ENCODE results near the gene PML.
"Not testable (repeated sequence)": the region's sequence is repeated elsewhere in the genome, so short reads cannot be mapped to it uniquely, and the experiment has no call there.

PML gene

DNA sequence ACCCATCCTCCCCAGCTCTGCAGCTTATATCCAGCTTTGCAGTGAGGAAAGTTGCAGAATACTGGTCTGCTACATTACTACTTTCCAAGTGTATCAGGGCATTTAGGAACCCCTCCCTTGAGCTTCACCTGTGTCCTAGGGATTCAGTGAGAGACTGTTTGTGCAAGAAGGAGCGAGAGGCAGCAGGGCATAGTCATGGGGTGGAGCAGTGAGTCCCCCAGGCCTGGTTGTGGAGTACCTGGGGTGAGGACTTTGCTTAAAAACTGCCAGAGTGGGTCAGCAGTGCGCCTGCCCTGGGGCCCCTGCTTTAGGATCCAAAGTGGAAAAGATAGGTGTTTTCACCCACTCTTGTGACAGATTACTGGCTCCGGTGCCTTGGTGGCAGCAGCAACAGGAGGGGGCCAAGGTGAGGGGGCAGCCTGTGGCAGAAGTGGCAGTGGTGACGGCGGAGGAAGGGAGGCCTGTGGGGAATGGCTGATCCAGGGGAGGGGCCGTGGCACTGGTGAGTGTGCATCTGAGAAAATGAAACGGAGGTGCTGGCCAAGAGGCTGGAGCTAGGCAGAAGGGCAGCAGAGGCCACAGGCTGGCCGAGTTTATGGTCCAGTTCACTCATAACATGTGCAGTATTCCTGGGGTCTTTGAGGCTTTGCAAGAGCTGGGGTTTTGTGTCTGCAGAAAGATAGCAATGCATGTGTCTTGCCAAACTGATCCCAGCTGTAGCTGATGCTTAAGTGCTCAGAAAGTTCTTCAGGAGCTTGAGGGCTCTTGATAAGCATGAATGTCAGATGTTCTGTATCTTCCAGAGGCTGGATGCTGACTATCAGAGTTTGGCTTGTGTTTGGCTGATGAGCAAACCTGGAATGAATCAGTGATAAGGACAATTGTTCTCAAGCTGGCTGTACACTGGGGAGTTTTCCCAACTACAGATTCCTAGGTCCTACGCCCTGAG is 44.5 kb downstream of the PML start:
- no peak for DNase-seq (ENCODE audit: low spot score)

DNA sequence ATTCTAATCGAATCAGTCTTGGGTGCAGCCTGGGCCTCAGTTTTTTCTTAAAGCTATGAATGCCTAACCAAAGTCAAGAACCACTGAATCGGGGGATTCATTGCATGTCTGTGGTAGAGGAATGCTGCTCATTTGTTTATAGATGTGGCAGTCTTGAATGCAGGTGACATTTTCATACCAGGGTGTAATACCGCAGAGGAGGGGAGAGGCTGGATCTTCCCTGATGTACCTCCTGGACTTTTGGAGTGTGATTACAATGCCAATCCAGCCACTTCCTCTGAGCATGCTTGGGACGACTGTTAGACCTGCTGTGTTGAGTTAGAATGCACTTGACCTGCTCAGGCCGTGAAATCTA is 45.1 kb downstream of the PML start:
- DNase-seq (ENCODE audit: low spot score): no peak

GRCh38 chr15:74040109-74040850 is 45.8 kb downstream of the PML start:
- no peak for DNase-seq (ENCODE audit: low spot score)

DNA sequence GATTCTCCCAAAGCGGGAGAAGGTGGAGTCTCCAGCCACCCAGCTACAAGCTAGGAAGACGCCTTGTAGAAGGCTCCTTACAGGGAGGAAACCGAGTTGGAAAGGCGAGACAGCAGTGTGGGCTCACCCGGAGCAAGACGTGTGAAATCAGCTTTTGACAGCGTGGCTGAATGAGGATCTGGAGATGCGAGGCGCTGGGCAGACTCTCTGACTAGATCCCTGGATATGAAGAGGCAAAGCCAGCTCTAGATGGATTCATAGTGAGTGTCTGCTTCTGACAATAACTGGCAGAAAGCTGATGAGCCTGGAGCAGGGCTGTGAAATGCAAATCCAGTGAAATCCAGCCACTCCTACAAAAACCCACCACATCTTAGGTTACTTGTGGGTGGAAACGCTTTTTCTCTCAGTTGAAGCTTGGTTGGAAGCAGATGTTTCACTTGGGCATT is 46.8 kb downstream of the PML start:
- DNase-seq (ENCODE audit: low spot score): no peak

- no peak for DNase-seq (ENCODE audit: low spot score)
Measured at GRCh38 chr15:74041777-74042435, 47.4 kb downstream of the PML start.

DNA sequence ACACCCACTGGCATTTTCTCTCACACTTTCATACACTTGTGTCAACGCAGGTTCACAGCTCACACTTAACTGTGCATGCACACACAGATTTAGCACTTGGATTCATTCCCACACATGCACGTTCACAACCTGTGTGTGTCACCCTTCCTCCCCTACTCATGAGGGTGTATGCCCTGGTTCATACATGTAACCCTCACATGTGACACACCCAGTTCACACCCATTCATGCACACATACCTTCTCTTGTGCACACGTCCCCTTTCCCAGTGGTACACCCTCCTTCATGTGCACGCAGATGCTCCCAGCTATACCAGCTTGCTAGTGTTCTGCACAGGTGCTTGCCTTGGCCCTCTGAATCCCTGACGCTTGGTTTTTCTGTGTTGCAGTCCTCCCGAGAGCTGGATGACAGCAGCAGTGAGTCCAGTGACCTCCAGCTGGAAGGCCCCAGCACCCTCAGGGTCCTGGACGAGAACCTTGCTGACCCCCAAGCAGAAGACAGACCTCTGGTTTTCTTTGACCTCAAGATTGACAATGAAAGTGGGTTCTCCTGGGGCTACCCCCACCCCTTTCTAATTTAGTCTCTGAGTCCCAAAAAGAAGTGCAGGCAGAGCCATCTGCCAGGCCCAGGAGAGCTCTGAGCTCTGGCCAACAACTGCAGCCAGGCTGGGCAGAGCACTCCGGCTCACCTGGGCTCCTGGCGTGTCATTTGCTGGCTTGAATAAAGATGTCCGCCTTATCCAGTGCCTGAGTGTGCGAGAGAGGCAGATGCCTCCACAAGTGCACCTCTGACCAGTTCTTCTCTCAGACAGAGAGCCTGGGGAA is 48.3 kb downstream of the PML start:
- DNase-seq (ENCODE audit: low spot score): no peak

DNA sequence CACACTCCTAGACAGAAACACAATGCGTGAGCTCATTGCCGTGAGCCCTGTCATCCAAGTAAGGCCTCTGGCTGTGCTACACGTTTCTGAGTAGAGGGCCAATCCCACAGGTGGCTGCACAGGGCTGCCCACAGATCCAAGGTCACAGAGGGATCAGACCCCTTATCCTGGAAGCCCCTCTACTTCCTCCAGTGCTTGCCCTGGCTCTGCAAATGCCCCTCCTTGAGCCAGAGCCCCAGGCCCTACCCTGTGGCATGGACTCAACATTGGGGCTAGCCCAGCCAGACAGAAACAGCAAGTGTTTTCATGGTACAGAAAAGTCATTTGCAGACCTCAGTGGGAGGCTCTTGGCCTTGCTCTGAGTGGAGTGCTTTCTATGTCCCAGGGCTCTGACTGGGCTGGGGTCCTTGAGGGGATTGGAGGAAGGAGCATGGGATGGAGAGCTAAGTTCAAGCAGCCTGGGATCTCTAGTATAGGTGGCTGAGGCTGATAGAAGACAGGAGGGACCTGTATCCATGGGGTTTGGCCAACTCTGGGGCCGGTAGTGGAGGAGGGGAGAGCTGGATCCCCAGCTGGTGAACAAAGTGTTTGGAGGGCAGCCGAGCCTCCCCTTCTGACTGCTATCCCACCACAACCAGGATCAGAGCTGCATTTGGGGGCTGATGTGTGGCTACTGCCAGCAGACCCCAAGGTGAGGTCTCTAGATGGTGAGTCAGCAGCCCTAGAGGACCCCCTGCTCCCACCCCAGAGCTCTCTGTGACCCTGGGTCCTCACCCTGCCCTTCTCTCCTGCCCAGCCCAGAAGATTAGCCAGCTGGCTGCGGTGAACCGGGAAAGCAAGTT is 49.1 kb downstream of the PML start:
- no peak for DNase-seq (ENCODE audit: low spot score)

DNA sequence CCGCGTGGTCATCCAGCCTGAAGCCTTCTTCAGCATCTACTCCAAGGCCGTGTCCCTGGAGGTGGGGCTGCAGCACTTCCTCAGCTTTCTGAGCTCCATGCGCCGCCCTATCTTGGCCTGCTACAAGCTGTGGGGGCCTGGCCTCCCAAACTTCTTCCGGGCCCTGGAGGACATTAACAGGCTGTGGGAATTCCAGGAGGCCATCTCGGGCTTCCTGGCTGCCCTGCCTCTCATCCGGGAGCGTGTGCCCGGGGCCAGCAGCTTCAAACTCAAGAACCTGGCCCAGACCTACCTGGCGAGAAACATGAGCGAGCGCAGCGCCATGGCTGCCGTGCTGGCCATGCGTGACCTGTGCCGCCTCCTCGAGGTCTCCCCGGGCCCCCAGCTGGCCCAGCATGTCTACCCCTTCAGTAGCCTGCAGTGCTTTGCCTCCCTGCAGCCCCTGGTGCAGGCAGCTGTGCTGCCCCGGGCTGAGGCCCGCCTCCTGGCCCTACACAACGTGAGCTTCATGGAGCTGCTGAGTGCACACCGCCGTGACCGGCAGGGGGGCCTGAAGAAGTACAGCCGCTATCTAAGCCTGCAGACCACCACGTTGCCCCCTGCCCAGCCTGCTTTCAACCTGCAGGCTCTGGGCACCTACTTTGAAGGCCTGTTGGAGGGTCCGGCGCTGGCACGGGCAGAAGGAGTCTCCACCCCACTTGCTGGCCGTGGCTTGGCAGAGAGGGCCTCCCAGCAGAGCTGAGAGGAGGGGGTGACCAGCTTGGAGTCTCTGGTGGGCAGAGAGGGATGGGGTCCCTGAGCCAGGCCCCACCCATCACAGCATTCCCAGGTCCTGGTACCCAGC is 50.0 kb downstream of the PML start:
- no peak for DNase-seq (ENCODE audit: low spot score)

GRCh38 chr15:74045184-74045583 is 50.7 kb downstream of the PML start:
- no peak for DNase-seq (ENCODE audit: low spot score)

DNA sequence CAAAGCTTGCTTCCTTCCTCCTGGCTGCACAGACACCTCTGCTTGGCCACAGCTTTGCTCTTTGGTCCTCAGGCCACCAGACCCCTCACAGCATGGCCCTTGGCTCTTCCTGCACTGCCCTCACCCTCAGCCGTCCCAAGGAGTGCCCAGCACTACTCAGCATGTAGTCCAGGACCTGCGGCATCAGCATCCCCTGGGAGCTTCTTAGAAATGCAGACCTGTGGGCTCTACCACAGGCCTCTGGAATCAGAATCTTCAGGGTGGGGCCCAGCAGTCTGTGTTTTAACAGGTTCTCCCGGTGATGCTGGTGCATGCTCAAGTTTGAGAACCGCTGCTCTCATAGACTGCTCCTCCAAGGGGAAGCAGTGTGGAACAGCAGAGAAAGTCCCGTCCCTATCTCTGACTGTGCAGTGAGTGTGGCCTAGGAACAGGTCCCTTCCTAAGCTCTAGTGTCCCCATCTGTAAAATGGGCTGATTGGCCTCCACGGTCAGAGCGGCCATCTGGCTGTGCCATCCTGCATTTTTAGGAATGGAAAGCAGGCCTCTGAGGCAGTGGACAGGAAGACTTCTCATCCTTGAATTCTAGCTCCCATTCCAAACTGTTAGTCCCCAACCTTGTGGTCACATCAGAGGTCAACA is 51.2 kb downstream of the PML start:
- DNase-seq (ENCODE audit: low spot score): no peak

- DNase-seq (ENCODE audit: low spot score): no peak
Measured at GRCh38 chr15:74046275-74046674, 51.8 kb downstream of the PML start.

DNA sequence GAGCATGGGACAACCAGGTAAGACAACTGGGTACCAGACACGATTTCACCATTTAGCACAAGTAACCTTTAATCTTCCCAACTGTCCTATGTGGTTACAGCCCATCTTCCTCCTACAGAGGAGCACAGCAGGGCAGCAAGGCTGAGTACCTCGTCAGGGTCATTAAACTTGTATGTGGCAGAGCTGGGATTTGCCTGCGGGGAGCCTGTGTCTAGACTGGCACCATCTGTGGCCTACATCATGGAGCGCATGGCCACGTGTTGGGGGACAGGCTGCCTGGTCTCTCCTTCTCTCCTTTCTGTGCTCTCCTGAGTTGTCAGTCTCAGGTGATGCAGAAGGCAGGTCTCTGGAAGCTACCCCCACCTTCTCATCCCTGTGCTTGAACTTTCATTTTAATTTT is 55.6 kb downstream of the PML start:
- no peak for DNase-seq (ENCODE audit: low spot score)

GRCh38 chr15:74050556-74051234 is 56.2 kb downstream of the PML start:
- no peak for DNase-seq (ENCODE audit: low spot score)

GRCh38 chr15:74052271-74053260 is 58.0 kb downstream of the PML start:
- not testable (repeated sequence) for DNase-seq (ENCODE audit: low spot score)

GRCh38 chr15:74053517-74053916 is 59.0 kb downstream of the PML start:
- no peak for DNase-seq (ENCODE audit: low spot score)

DNA sequence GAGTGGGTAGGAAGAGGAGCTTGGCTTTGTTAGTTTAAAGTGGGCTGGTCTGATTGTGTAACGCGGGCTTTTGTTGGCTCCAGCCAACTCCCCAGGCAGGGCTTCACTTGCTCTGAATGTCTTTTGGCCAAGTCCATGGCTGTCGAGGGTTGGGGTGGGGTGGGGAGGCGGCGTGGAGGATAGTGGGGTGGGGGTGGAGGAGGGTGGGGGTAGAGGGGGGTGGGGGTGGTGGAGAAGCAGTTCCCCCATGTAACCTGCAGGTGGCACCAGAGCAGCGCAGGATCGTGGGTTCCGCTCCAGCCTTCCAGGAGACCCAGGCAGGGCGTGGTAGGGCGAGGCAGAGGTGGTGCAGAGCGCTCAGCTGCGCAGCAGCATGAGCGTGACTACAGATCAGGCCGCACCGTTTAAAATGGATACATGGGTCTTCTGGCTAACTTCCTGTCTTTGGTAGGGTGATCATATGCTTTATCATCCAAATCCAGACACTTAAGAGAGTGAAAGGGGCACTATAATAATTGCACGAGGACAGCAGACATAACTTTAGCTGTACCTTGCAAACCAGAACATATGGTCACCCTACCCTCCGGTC is 59.5 kb downstream of the PML start:
- peak; percentile 31 for DNase-seq (ENCODE audit: low spot score)

DNA sequence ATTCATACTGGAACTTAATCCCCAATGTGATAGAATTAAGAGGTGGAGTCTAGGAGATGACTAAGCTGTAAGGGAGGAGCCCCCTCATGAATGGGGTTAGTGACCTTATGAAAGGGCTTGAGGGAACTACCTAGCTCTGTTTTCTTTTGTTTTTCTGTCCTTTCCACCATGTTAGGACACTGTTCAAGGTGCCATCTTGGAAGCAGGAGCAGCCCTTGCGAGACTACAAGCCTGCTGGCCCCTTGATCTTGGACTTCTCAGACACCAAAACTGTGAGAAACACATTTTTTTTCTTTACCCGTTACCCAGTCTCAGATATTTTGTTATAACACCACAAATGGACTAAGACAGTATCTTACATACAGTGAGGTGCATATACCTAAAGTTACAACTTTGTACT is 61.3 kb downstream of the PML start:
- DNase-seq (ENCODE audit: low spot score): no peak

Data from pons (tissue), 1 donor.